ENCODE results near the gene NMU. TPM values are rescaled to one million over a fixed set of nuclear protein-coding genes. Genes with fewer than 3 reads are reported as not detected.

Gene NMU
- total and polyA plus RNA-seq, 9 of the 15 experiments (the other 6 are each of a cell fraction or from before 2014, with no cell fraction given): 73.8 to 846 (median 599) TPM

GRCh38 chr4:55546756-55547465, 89.2 kb downstream of the NMU start, which contains the start of gene CLOCK (continued):
- TF ChIP-seq PRMT5 (CRISPR knock-in tag; IDR thresholded peaks at IDR 0.05) (no peak), TRIM24 (IDR thresholded peaks at IDR 0.05) (no peak), E2F1 (CRISPR knock-in tag; IDR thresholded peaks at IDR 0.05) (peak; percentile 29; the same call in 1 of the 2 replicates), CREB1 (IDR thresholded peaks at IDR 0.05) (peak; percentile 43; the same call in 1 of the 2 replicates), CREB1 (CRISPR knock-in tag; IDR thresholded peaks at IDR 0.05) (peak; percentile 73), NR4A1 (CRISPR knock-in tag; IDR thresholded peaks at IDR 0.05) (no peak), NR4A1 (tag; IDR thresholded peaks at IDR 0.05) (no peak), CAMTA2 (CRISPR knock-in tag; conservative IDR thresholded peaks at IDR 0.05) (no peak), KDM1A (IDR thresholded peaks at IDR 0.05) (peak; percentile 95 to 96), ZMIZ1 (IDR thresholded peaks at IDR 0.05; ENCODE audit: low read depth in 2 of 2, low read length in 2 of 2) (peak in 1 of 2 experiments; percentile 27; a peak in 1 of 4 replicates), CC2D1A (IDR thresholded peaks at IDR 0.05) (no peak), GTF2A2 (tag; IDR thresholded peaks at IDR 0.05) (no peak), ZNF764 (CRISPR knock-in tag; IDR thresholded peaks at IDR 0.05; ENCODE audit: low read depth) (0 out of 2 replicates have a peak, but pooled peaks have one; percentile 43), ZBTB40 (IDR thresholded peaks at IDR 0.05) (no peak), ZBTB40 (CRISPR knock-in tag; IDR thresholded peaks at IDR 0.05) (no peak), ZBED1 (IDR thresholded peaks at IDR 0.05) (no peak)

All from K562 (cell line).